Measurements from ENCODE around the gene HCN1.
"Not testable (repeated sequence)": the region's sequence is repeated elsewhere in the genome, so short reads cannot be mapped to it uniquely, and the experiment has no call there.

HCN1 gene

DNA sequence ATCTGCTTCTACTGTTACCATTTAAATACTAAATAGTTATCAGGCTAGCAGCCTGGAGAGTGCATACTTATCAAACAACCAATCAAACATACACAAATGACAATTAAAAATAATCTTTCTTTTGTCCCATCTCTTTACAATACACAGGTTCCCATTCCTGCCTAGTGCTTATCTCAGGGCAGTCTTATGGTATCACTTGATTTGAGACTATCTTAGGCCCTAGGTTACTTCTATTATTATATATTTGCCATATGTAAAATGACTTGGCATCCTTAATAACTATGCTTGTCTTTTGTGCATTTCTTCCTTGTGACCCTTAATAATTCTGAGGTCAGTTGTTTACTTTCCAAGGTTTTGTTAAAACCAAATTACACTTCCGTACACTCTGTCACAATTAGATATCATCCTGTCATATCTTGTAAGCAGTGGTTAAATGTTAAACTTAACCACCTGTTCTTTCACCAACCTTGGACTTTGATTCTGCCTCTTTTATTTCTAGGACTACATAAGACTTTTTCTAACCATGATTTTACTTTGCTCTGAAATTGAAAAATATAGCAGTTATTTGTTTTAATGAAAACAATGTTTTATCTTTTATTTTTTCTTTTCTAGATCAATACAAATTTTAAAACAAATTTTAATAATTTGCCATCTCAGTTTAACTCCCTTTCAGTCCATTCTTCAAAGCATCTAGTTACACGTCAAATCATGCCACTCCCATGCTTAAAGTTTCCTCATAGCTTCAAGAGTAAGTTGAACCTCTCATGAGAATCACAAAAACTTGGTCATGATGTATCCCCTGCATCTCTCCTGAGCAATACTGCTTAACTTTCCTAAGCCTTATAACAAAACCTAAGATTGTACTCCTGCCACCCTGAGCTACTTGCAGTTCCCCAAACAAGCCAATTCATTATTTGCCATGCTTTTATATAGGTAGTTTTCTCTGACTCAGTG is 281.3 kb downstream of the HCN1 start:
- DNase-seq = no peak

DNA sequence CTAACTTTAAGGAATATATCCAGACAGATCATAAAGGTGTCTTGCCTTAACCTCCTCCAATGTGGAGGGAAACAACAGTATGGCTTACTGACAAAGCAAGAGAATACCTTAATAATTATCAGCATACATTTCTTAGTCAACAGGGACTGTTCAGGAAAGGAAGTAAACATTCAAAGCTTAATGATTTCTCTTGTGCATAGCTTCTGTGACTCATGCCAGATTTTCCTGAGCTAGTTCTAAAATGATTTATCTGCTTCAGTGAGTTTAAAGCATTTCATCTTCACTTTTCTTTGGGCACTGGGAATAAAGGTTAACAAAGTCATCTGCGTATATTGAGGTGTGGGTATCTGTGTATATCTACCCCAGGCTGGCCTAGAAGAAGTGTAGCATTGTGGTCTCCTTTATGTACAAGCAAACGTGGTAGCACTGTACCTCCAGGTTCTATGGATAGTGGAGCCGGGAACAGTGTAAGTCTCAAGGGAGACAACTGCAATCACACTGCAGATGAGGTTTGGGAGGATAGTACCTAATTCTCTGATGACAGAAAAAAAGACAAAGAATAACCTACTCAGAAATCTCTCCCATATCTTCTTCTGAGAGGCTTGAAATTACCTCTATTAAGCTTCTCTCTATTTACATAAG is 284.1 kb downstream of the HCN1 start:
- DNase-seq = no peak

DNA sequence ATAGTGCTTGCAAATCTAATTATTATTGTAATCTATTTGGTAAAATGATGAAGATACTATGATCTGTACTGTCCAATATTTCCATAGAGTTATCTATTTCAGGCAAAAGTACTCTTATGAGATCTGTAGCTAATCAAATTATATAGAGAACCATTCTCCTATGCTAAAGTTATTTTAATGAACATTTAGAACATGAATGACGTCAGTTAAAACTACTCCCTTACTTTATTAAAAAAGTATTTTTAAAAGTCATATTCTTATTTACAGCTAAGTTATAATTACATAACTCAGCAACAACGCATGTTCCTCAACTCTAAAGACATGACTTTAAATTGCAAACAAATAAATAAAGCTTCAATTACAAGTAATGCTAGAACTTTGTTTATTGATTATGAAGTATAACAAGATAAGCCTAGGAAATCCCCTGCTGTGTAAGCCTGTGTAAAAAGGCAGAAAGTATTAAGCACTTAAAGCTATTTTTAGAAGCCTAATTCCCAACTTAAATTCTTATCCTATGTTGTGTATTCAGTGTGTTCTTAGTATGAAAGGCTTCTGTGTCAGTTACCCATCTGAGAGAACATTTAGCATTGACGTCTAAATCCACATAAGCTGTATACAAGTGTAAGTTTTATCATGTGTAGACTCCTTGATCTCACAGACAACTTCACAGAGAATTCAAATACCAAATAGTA is 285.7 kb downstream of the HCN1 start:
- no peak for DNase-seq

DNA sequence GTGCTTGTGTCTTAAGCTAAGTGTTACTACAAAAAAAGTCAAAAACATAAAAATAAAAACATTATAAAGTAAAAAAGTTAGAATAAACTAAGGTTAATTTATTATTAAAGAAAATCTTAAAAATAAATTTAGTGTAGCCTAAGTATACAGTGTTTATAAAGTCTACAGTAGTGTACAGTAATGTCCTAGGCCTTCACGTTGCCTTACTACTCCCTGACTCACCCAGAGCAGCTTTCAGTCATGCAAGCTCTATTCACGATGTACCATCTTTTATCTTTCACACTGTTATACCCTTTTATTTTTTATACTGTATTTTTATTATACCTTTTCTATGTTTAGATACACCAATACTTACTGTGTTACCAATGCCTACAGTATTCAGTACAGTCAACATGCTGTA is 288.1 kb downstream of the HCN1 start:
- no peak for DNase-seq

DNA sequence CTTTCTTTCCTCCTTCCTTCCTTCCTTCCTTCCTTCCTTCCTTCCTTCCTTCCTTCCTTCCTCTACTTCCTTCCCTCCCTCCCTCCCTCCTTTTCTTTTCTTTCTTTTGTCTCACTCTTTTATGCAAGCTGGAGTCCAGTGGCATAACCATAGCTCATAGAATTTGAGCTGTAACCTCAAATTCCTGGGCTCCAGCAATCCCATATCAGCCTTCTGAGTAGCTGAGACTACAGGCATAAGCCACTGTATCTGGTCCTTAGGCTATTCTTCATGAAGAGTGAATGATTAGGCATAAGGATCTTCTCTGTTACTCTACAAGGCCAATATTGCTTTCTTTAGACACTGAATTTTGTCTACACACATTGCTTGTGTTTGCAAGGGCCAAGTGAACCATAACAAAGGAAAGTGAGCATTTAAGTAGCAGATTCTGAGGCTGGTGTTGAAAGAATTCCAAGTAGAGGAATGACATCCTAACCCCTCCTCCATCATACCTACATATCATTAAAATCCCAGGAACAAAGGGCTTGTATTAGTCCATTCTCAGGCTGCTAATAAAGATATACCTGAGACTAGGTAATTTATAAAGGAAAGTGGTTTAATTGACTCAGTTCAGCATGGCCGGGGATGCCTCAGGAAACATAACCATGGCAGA is 293.2 kb downstream of the HCN1 start:
- DNase-seq = no peak

DNA sequence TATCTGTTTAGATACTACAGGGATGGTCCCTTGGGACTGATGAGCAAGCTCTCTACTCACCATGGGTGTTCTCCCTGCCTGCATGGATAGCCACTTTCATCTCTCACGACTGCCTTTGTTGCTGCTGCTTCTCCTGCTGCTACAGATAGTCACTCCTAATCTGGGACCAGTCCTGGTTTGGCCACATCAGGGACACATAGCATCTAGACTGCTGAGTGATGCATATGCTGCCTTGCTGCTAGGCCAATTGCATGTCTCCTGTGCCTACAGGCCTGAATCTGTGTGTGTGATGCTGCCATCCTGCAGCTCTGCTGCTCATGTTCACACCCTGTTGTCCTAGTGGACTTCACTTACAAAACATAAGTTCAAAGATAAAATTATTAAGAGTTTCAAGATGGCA is 297.1 kb downstream of the HCN1 start:
- no peak for DNase-seq

DNA sequence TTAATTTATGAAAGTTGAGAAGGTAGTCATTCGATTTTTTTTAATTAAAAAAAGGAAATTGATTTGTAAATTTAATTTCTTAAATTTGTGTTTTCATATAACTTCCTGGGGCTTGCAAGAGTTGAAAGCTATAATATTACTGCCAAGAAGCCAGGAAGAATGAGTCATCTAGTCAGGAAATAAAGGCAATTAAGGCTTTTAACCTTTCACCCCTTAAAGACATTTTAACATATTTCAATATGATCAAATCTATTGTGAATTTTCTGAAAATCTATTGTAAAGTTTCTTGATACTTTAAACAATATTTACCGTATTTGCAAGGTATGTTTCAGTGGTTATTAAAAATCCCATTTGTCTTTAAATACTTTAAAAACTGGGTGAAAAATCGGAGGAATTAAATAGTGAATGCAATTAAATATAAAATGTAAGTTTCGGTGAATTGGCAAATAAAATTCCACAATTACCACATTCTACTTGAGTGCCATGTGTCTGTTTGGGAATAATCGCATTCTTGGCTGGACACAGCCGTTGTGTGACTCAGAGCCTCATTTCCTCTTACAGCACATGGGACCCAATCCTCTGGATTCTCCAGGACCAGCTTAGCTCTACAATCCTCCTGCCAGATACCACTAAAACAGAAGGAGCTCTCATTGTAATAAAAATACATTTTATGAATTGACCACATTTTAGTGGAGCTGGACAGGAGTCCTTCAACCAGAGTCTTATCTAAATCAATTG is 310.7 kb downstream of the HCN1 start:
- no peak for DNase-seq

DNA sequence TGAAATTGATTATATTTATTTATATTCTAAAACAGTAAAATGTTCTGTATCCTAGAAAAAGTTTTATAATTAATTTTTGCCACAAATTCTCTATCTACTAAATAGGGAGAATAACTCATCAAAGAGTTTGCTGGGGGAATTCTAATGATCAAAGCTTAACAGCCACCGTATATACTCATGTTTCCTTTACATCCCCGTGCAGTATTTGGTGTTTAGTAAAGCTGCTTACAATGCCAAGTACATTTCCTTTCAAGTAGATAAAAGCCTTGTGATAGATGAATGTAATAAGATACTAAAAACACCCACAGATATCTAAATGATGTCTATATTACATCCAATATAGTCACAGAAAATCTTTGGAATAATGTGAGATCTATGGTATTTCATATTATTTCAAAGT is 312.2 kb downstream of the HCN1 start:
- DNase-seq = no peak

DNA sequence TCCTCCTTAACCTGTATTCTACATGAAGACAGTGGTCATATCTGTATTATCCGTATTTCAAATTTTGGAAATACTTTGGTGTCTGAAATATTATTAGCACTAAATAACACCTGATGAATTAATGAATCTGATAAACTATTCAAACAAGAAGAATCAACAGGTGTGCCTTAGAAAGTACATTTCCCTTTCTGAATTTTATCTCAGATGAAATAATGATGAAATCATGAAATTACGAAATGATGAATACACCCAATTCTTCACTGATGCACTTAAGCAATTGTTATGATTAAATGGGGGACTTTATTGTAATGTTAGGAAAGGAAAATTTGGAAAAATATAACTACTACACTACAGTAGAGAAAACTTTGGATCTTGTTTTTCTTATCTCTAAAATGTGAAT is 313.6 kb downstream of the HCN1 start:
- no peak for DNase-seq

DNA sequence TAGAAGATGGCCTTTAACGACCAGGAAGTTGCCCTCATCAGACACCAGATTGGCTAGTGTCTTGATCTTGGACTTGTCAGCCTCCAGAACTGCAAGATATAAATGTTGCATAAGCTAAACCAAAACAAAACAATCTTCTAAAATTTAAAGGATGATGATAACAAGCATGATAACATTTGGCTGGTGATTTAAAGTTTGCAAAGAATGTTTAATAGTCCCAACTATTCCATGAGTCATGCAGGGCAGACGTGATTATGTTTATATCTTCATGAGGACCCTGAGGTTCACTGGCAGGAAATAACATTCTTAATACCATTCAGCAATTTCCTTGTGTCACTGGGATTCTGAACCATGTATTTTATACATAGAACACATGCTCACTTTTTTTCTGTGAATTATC is 319.8 kb downstream of the HCN1 start:
- DNase-seq = no peak

DNA sequence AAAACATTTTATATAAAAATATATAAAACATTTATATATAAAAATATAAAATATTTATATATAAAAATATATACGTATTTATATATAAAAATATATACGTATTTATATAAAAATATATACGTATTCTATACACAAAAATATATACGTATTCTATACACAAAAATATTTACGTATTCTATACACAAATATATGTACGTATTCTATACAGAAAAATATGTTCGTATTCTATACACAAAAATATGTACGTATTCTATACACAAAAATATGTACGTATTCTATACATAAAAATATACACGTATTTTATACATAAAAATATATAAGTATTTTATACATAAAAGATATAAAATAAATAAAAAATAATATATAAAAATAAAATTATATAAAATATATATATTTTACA is 323.6 kb downstream of the HCN1 start:
- DNase-seq = no peak

DNA sequence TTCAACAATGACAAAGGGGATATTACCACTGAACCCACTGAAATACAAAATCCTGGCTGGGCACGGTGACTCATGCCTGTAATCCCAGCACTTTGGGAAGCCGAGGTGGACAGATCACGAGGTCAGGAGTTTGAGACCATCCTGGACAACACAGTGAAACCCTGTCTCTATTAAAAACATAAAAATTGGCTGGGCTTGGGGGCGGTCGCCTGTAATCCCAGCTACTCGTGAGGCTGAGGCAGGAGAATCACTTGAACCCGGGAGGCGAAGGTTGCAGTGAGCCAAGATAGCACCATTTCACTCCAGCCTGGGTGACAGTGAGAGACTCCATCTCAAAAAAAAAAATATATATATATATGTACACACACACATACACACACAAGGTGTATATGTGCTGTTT is 324.8 kb downstream of the HCN1 start:
- not testable (repeated sequence) for DNase-seq

DNA sequence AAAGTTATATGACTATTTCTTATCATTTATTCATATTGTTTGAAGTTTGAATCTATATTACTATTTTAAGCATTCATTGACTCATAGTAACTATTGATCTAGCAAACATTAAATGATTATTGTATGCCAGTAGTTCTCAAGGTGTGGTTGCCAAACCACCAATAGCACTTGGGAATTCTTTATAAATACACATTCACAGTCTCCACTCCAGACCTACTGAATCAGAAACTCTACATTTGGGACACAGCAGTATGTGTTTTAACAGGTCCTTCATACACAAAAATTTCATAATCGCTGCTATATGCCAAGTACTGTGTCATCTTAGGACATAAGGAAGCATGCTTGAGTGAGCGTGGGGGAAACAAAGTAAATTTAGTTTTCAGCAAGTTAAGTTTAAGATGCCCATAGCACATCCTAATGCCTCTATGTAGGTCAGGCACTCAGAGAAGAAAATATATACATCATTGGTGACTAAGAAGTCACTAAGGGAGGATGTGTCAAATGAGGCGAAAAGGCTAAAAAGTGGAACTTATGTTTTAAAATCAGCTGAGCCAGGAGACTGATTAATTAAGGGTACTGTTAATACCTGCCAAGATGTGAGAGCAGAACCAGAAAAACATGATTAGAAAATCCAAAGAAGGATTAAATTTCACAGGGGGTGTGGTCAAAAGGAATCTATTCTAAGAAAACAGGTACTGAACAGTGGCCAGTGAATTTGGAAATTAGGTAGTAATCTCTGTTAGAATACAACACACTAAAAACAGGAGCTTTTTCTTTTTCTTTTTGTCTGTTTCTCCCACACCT is 340.8 kb downstream of the HCN1 start:
- no peak for DNase-seq

DNA sequence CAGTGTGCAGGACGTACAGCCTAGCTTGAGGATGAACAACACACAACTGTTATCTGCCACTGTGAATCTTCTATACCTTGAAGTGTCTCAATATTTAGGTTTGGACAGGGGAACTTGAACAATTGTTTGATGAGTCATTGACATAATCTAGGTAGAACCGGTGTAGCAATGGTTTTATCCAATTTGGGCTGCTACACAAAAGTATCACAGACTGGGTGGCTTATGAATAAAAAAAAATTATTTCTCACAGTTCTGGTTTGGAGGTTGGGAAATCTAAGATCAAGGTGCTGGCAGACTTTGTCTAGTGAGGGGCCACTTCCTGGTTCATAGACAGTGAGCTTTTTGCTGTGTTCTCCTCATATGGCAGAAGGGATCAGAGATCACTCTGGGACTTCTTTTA is 359.7 kb downstream of the HCN1 start:
- DNase-seq = no peak

DNA sequence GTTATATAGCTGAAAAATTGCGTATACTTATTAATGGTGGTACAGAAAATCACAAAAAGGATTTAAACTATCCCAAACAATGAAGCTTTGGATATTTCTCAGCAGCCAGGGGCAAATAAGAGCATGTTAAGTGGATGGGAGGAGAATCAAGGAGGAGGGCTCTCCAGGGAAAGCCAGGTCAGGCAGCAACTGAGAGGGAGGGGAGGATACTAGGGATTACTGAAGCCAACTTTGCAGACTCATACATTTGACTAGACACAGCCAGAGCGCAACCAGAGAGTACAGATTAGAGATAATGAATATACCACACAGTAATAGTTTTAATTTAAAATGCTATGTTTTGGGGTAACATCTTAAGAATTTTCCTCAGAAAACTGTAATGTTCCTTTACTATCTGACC is 360.2 kb downstream of the HCN1 start:
- DNase-seq = no peak

DNA sequence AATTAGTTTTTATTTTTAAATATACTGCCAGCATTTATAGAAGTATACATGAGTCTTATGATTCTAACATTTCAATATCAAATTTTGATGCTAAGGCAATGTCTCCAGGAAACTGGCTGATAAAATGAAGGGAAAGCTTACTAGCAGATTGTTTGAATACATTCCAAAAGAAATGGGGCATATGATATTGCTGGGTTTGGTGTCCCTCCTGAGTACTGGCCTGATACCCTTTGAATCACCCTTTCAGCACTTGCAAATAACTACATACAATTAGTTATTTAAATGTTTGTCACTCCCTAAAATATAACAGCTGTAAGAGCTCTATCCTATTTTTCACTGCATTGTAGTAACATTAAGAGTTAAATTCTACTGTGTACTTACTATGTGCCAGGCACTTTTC is 360.8 kb downstream of the HCN1 start:
- no peak for DNase-seq

DNA sequence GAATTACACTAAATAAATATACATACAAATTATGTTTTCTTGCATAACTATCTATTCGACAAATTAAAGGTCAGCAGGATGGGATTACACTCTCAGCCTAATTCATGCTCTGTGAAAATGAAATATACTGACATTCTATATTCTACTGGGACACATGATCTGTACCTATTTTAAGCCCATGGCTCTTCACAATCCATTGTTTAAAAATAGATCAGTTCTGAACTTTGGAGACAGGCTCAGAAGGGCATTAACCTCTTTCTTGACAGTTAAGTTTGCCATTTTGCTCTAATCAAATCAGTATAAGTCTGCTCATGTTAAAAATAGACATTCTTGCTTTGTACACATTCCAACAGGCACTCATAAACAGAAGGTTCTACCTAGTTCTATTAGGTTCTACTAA is 361.2 kb downstream of the HCN1 start:
- no peak for DNase-seq

DNA sequence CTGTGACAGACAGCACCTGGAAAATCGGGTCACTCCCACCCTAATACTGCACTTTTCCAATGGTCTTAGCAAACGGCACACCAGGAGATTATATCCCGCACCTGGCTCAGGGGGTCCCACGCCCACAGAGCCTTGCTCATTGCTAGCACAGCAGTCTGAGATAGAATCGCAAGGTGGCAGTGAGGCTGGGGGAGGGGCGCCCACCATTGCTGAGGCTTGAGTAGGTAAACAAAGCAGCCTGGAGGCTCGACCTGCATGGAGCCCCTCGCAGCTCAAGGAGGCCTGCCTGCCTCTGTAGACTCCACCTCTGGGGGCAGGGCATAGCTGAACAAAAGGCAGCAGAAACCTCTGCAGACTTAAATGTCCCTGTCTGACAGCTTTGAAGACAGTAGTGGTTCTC is 383.6 kb downstream of the HCN1 start:
- not testable (repeated sequence) for DNase-seq

DNA sequence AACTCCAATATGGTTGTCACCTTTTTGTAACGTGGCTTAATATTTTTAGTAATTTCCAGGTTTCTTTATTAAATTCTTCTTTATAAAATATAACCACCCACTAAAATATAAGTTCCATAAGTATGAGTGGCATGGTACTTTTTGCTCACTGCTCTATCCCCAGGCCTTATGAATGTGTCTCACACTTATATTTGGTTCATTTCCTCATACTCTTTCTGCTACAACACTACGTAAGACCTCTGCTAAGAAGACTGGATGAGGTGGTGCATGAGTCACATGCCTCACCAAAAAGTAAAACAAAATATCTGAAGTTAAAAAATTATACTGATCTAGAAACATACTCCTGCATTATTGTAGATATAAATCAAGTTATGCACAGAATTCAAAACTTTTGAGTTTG is 400.9 kb downstream of the HCN1 start:
- no peak for DNase-seq

DNA sequence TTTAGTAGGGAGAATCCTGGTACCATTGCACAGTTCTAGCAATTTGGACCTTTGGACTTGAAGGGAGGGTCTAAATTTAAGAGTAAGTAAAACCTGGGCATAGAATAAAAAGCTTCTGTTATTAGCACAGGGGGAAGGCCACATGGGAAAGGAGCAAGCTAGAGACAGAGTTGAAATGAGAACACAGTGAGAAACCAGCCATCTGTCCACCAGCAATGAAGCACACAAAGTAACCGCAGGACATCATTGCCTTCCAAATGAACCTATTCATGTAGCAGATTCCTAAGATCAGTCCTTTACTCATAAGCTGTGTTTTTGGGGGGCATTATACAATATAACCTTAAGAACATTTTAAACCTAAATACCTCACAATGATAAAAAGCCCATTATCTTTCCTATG is 407.4 kb downstream of the HCN1 start:
- DNase-seq = no peak

DNA sequence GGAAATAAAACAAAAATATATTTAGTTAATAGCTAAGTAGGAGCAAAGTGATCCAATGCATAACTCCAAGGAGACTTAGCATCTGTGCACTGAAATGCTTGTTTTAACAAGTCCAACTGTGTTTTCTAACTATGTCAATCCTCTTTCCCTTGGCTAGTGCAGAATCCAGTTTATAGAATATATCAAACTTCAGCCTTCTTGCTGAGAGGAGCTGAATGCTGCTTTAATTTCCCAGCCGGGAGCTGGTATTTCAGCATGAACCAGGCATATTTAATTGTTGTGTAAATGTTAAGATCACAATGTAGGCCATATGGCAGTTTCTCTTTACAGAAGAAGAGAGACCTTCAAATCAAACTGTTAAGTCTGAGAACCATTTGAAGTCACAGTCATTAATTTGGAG is 411.7 kb downstream of the HCN1 start:
- DNase-seq = no peak

DNA sequence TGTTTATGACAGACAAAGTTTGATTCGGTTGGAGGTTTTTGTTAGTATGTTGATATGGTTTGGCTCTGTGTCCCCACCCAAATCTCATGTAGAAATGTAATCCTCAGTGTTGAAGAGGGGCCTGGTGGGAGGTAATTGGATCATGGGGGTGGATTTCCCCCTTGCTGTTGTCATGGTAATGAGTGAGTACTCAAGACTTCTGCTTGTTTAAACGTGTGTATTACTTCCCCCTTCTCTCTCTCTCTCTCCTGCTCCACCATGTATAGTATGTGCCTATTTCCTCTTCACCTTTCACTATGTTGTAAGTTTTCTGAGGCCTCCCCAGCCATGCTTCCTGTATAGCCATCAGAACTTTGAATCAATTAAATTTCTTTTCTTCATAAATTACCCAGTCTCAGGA is 415.1 kb downstream of the HCN1 start:
- DNase-seq = no peak

All from T-helper 2 cell (primary cell).